Neural crest cell (in vitro differentiated cells): ENCODE measurements around the gene FGFR4. TPM values are rescaled to one million over a fixed set of nuclear protein-coding genes. Genes with fewer than 3 reads are reported as not detected.

Experiments
- DNase-seq: peaks from one replicate; pipeline ENCODE4 v3.0.0; 2021; ENCODE audit warnings: low read depth, mixed read lengths, low spot score
- H3K27ac Mint-ChIP-seq: one replicate; pipeline ENCODE4 v1.8.0; 2021; ENCODE audit warnings: mild to moderate bottlenecking, mixed read lengths; ENCODE audit not compliant: unreplicated experiment
- H3K27me3 Mint-ChIP-seq: 2 replicates; pipeline ENCODE4 v1.8.0; 2021; ENCODE audit warnings: low read depth, mild to moderate bottlenecking, mixed read lengths
- H3K36me3 Mint-ChIP-seq: 2 replicates; pipeline ENCODE4 v1.8.0; 2021; ENCODE audit warnings: low read depth, mild to moderate bottlenecking, mixed read lengths
- H3K4me1 Mint-ChIP-seq: 2 replicates; pipeline ENCODE4 v1.8.0; 2021; ENCODE audit warnings: mixed read lengths
- H3K4me3 Mint-ChIP-seq: one replicate; pipeline ENCODE4 v1.8.0; 2021; ENCODE audit warnings: mild to moderate bottlenecking, mixed read lengths
- H3K9me3 Mint-ChIP-seq: 2 replicates; pipeline ENCODE4 v1.8.0; 2021; ENCODE audit warnings: mixed read lengths
- total RNA-seq: library from RNA; stranded (reverse); gene quantifications from 2 replicates; pipeline ENCODE4 v1.2.1, GENCODE V29; 2021
- TF ChIP-seq, protein P1 (sequence below): fragments of 200-600 bp; sonication (generic); conservative IDR thresholded peaks from 2 replicates; pipeline ENCODE4 v1.5.0; 2021; ENCODE audit warnings: antibody characterized with exemption, mild to moderate bottlenecking

FGFR4 gene
- total RNA-seq, 1 donor from 2014 or later, result 5.4 TPM

DNA sequence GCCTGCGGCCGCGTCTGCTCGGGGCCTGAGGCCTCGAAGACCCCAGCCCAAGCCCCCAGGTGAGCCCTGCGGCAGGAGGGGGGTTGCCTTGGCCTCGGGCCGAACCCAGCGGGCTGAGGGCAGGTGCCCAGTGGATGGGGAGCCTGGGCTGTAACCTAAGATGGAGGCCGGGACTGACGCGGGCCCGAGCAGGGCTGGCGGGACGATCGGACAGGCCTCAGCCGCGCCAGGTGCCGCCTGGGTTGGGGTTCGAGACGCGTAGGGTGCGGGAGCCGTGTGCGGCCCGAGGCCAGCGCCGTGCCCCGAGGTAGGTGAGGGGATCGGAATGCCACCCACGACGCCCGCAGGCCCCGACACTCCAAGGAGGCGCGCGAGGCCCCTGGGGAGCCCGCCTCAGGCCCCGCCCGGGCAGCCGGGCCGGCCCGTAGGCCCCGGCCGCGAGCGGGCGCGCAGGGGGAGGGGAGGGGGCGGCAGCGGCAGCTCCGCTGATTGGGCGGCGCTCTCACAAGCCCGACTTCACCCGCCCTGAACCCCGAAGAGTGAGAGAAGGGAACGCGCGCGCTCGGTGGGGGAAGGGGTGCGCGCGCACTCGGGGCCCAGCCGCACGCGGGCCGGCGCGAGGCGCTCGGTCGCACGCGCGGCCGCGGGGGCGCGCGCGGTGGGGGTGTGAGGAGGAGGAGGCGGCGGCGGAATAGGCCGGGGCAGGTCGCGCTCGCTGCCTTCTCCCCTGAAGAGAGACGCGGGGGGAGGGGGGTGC is 46.6 kb downstream of the FGFR4 start, which contains the start of gene NSD1:
TSS of gene NSD1 (plus strand) at position 678 of the 757 bp plus-strand sequence. CDS start 1,331 bp downstream, outside the sequence.
- peak; percentile 77 for DNase-seq
- TF ChIP-seq, protein P1, sequence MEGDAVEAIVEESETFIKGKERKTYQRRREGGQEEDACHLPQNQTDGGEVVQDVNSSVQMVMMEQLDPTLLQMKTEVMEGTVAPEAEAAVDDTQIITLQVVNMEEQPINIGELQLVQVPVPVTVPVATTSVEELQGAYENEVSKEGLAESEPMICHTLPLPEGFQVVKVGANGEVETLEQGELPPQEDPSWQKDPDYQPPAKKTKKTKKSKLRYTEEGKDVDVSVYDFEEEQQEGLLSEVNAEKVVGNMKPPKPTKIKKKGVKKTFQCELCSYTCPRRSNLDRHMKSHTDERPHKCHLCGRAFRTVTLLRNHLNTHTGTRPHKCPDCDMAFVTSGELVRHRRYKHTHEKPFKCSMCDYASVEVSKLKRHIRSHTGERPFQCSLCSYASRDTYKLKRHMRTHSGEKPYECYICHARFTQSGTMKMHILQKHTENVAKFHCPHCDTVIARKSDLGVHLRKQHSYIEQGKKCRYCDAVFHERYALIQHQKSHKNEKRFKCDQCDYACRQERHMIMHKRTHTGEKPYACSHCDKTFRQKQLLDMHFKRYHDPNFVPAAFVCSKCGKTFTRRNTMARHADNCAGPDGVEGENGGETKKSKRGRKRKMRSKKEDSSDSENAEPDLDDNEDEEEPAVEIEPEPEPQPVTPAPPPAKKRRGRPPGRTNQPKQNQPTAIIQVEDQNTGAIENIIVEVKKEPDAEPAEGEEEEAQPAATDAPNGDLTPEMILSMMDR, result no peak
- no peaks in the 10 kb centered on the region for H3K9me3 Mint-ChIP-seq
- peaks cover 7% of the 10 kb centered on the region for H3K27me3 Mint-ChIP-seq
- H3K4me1 Mint-ChIP-seq, result peaks cover 30% of the 10 kb centered on the region
- H3K36me3 Mint-ChIP-seq, result peaks cover 11% of the 10 kb centered on the region
- peak within 1 kb of the TSS; percentile 97 for H3K27ac Mint-ChIP-seq
- peak within 1 kb of the TSS; percentile 94 for H3K4me3 Mint-ChIP-seq

DNA sequence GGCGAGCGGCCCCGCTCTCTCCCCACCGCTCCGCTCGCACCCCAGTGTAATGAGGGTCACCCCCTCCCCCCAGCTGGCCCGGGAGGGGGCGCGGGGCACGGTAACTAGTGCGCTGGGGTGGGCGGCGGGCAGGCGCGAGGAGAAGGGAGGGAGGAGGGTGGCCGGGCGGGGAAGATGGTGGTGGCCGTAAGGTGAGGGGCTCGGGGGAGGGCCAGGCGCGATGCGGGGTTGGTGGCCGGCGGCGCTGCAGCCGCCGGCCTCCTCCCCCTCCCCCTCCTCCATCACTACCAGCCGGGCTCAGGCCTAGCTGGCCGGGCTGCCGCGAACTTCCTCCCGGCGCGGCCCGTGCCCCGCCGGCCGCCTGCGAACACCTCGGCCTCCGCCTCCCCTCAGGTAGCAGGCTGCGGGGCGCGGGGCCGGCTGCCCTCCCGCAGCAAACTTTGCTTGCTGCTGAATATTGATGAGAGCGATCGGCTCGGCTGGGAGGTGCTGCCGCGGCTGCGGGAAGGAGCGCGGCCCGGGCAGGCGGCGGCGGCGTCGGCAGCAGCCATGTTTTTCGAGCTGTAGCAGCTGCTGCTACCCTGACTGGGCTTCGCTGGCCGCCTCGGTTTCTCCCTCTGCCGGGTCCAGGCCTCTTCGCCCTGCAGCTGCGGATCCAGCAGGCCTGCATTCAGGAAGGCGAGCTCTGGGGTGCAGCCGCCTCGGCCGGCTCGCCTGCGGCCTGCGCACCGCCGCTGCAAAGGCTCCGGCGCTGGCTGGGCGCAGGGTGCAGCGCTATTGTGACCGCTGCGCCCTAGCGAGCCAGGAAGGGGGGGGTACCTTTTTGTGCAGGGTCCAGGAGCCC is 47.4 kb downstream of the FGFR4 start:
- peak overlapping the region; percentile 94 for H3K4me3 Mint-ChIP-seq
- H3K9me3 Mint-ChIP-seq, result no peaks in the 10 kb centered on the region
- H3K27me3 Mint-ChIP-seq, result peaks cover 7% of the 10 kb centered on the region
- TF ChIP-seq, protein P1, result no peak
- DNase-seq, result peak; percentile 58
- H3K27ac Mint-ChIP-seq, result peak overlapping the region; percentile 97
- H3K36me3 Mint-ChIP-seq, result peaks cover 11% of the 10 kb centered on the region
- peaks cover 30% of the 10 kb centered on the region for H3K4me1 Mint-ChIP-seq

DNA sequence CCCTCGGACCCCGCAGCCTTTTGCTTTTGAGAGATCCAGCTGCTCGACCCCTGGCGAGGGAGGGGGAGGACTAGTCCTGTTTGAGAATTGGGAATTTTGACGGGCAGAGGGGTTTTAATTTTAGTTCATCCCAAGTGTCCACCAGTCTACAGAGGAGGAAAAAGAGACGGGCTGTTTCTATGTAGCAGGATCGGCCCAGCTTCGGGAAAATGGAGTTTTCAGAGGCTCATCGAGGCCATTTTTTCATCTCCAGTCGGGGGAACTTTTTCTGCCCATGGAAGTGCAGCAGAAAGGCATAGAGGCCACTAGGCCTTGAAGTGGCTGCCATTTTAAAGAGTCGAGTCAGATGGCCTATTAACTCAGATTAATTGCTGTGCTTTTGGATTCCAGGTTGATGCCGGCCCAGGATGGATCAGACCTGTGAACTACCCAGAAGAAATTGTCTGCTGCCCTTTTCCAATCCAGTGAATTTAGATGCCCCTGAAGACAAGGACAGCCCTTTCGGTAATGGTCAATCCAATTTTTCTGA is 48.0 kb downstream of the FGFR4 start:
- no peak for DNase-seq
- TF ChIP-seq, protein P1, result no peak
- H3K36me3 Mint-ChIP-seq, result peaks cover 13% of the 10 kb centered on the region

DNA sequence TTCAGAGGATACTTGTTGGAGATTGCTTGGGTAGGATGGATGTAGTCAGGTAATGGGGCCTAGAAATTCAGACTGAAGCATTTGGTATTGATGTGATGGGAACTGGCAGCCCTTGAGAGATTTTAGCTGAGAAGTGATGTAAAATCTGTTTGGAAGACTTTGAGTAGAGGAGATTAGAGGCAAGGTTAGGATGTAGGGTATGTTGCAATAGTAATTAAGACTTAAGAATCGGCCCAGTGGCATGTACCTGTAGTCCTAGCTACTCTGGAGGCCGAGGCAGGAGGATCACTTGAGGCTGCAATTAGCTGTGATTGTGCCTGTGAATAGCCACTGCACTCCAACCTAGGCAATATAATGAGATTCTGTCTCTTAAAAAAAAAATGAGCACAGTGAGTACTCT is 53.6 kb downstream of the FGFR4 start:
- Mint-ChIP-seq H3K4me3 (peak overlapping the region; percentile 2), H3K27ac (no peak overlapping the region), H3K4me1 (peaks cover 34% of the 10 kb centered on the region), H3K27me3 (no peaks in the 10 kb centered on the region), H3K36me3 (peaks cover 24% of the 10 kb centered on the region), H3K9me3 (no peaks in the 10 kb centered on the region)
- no peak for DNase-seq
- TF ChIP-seq, protein P1, result no peak

More for the DNA sequence above, 48.0 kb downstream of the FGFR4 start:
- peak overlapping the region; percentile 94 for H3K4me3 Mint-ChIP-seq
- H3K4me1 Mint-ChIP-seq, result peaks cover 31% of the 10 kb centered on the region
- H3K9me3 Mint-ChIP-seq, result no peaks in the 10 kb centered on the region
- H3K27ac Mint-ChIP-seq, result peak overlapping the region; percentile 97
- H3K27me3 Mint-ChIP-seq, result peaks cover 7% of the 10 kb centered on the region

DNA sequence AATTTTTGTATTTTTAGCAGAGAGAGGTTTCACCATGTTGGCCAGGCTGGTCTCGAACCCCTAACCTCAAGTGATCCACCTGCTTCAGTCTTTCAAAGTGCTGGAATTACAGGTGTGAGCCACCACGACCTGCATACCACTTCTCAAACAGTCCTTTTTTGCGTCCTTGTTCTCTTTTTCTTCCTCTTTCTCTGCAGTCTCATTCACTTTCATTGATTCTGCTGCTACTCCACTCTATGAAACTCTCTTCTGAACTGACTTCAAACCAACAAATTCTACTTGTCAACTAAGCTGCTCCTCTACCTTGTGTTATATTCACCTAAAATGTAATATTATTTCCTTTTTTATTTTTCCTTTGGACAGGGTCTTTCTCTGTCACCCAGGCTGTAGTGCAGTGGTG is 54.8 kb downstream of the FGFR4 start:
- H3K36me3 Mint-ChIP-seq, result peaks cover 20% of the 10 kb centered on the region

More for the DNA sequence above, 54.8 kb downstream of the FGFR4 start:
- H3K4me3 Mint-ChIP-seq, result no peak overlapping the region
- no peak for DNase-seq
- TF ChIP-seq, protein P1, result no peak
- no peaks in the 10 kb centered on the region for H3K9me3 Mint-ChIP-seq
- no peaks in the 10 kb centered on the region for H3K27me3 Mint-ChIP-seq
- no peak overlapping the region for H3K27ac Mint-ChIP-seq
- H3K4me1 Mint-ChIP-seq, result peaks cover 29% of the 10 kb centered on the region
